Psoas muscle (tissue), 8 donors: ENCODE results near the gene PSD4. TPM values are rescaled to one million over a fixed set of nuclear protein-coding genes. Genes with fewer than 3 reads are reported as not detected.

Experiments
- ATAC-seq, 4 donors: fragments of 200-7000 bp; cut with Tn5 transposase; one replicate each; pipeline ENCODE4 v1.9.1; 2020; ENCODE audit warnings: moderate library complexity in 3 of 4, mild to moderate bottlenecking in 2 of 4
- DNase-seq, 2 donors: peaks; one replicate each; pipeline ENCODE4 v3.0.0-alpha.2; 2020
- H3K27ac ChIP-seq: fragments of 200-600 bp; one replicate; pipeline ENCODE4 v1.8.0; 2022
- H3K27me3 ChIP-seq, 3 donors: fragments of 200-600 bp in 1 of 3; one replicate each; pipeline versions ENCODE4 v1.6.1 to v1.8.0; 2013 to 2022; ENCODE audit warnings: low read length in 2 of 3, mild to moderate bottlenecking in 2 of 3, moderate library complexity in 1 of 3; ENCODE audit not compliant: insufficient read depth in 3 of 3
- H3K36me3 ChIP-seq, 2 donors: fragments of 200-600 bp in 1 of 2; one replicate each; pipeline versions ENCODE4 v1.6.1 to v1.8.0; 2013 to 2022; ENCODE audit warnings: low read depth in 1 of 2, mild to moderate bottlenecking in 1 of 2, moderate library complexity in 1 of 2; ENCODE audit not compliant: insufficient read depth in 1 of 2
- H3K4me1 ChIP-seq: fragments of 200-600 bp; one replicate; pipeline ENCODE4 v1.8.0; 2022
- H3K4me3 ChIP-seq: fragments of 200-600 bp; one replicate; pipeline ENCODE4 v1.8.0; 2022; ENCODE audit warnings: mild to moderate bottlenecking
- H3K9me3 ChIP-seq: fragments of 200-600 bp; one replicate; pipeline ENCODE4 v1.8.0; 2022
- WGBS, 3 donors: extraction: QIAGEN DNeasy Blood & Tissue Kit; methylation state at CpG; one replicate each; pipeline versions ENCODE4 v1.1.6 to v1.1.7; 2013; 5-methylcytosine and 5-hydroxymethylcytosine counted together
- intact Hi-C, 2 donors: fragments of 100-400 bp; cut with DNase I; formaldehyde crosslinking; loops; one replicate each; pipeline versions ENCODE4 v1.11.0 to v1.14.2; 2022
- polyA plus RNA-seq, 3 donors: library from polyadenylated mRNA; stranded (reverse); fragments of 200-250 nt; gene quantifications; one replicate each; pipeline ENCODE4 v1.2.3, GENCODE V29; 2013
- total RNA-seq, 4 donors: library from RNA; stranded (reverse); fragmentation: NEBNext Ultra II Directional in 2 of 4; extraction: Animal tissue kit (Norgen Biotek cat#: 25700) in 2 of 4; gene quantifications; one replicate each; pipeline versions ENCODE4 v1.2.1 to v1.2.4, GENCODE V29; 2021 to 2023
- TF ChIP-seq, protein P1 (sequence below): fragments of 200-600 bp; IDR thresholded peaks from one replicate; pipeline ENCODE4 v1.8.0; 2022; ENCODE audit warnings: antibody characterized with exemption
- donor health status: healthy with polysubstance abuse.
- donor health status: DM: no; HTN: no; CAD: no; lungs with moderate emphysema.
- donor health status: Bipolar disorder and iron deficiency.
- donor health status: healthy.
- donor health status: DM: yes; HTN: yes; CAD: no.
- donor health status: DM: no; HTN: no; CAD: no.
- donor health status: DM: no; HTN: no; CAD: no.
- donor health status: DM: yes; HTN: yes; CAD: no.

PSD4 gene
- total and polyA plus RNA-seq, 7 donors = 0.35 to 1.7 (median 0.87) TPM

DNA sequence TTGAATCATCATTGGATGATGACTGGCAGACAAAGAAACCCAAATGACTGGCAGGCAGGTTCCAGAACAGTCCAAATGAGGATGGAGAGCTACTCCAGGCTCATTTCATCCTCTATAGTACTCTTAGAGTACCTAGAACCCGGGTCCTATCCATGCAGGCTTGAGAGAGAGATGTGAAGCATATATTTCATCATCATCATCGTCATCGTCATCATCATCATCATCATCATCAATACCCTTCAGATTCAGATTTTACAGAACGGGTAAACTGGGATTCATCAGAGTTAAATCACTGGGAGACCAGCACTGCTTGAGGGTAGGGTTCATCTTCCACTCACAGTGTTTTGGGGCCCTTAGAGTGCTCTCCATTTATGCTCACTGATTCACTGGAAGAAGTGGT, 52.7 kb downstream of the PSD4 start:
- intact Hi-C loops = no loop called here
- no peaks in the 10 kb centered on the region for H3K4me1 ChIP-seq
- DNase-seq = no peak
- WGBS, 3 donors = 76 to 96% (median 89%) methylated on average over 4 of the region's 4 CpGs
- H3K36me3 ChIP-seq = no peaks in the 10 kb centered on the region
- no peak overlapping the region for H3K4me3 ChIP-seq
- H3K9me3 ChIP-seq = no peaks in the 10 kb centered on the region
- no peak overlapping the region for H3K27ac ChIP-seq
- no peak for ATAC-seq
- peaks cover 0 to 2% (median 0%) of the 10 kb centered on the region in 3 donors for H3K27me3 ChIP-seq
- TF ChIP-seq, protein P1, sequence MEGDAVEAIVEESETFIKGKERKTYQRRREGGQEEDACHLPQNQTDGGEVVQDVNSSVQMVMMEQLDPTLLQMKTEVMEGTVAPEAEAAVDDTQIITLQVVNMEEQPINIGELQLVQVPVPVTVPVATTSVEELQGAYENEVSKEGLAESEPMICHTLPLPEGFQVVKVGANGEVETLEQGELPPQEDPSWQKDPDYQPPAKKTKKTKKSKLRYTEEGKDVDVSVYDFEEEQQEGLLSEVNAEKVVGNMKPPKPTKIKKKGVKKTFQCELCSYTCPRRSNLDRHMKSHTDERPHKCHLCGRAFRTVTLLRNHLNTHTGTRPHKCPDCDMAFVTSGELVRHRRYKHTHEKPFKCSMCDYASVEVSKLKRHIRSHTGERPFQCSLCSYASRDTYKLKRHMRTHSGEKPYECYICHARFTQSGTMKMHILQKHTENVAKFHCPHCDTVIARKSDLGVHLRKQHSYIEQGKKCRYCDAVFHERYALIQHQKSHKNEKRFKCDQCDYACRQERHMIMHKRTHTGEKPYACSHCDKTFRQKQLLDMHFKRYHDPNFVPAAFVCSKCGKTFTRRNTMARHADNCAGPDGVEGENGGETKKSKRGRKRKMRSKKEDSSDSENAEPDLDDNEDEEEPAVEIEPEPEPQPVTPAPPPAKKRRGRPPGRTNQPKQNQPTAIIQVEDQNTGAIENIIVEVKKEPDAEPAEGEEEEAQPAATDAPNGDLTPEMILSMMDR = no peak

DNA sequence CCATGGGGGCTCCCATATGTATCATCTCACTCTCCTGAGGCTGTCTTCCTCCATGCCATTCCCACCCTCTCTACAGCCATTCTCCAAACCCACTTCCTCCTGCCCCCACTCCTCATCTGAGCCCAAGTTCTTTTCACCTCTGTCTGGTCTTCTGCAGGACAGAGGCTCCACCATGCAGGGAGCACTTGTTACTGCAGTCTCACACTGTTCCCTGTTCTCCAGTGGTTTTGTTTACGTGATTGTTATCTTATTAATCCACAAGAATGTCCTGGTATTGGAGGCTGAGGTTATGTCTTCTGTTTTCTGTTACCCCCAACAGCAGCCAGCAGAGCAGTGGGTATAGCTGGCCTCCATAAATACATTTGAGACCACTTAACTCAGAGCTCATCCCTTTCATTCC, 53.5 kb downstream of the PSD4 start:
- WGBS, 3 donors = 89 to 96% (median 96%) methylated on average over 1 of the region's 1 CpG
- TF ChIP-seq, protein P1 = no peak
- H3K27me3 ChIP-seq = peaks cover 0 to 2% (median 0%) of the 10 kb centered on the region in 3 donors
- intact Hi-C loops = no loop called here
- H3K9me3 ChIP-seq = no peaks in the 10 kb centered on the region
- no peaks in the 10 kb centered on the region for H3K4me1 ChIP-seq
- no peak for ATAC-seq
- no peak for DNase-seq
- no peak overlapping the region for H3K27ac ChIP-seq
- no peak overlapping the region for H3K4me3 ChIP-seq
- H3K36me3 ChIP-seq = no peaks in the 10 kb centered on the region

DNA sequence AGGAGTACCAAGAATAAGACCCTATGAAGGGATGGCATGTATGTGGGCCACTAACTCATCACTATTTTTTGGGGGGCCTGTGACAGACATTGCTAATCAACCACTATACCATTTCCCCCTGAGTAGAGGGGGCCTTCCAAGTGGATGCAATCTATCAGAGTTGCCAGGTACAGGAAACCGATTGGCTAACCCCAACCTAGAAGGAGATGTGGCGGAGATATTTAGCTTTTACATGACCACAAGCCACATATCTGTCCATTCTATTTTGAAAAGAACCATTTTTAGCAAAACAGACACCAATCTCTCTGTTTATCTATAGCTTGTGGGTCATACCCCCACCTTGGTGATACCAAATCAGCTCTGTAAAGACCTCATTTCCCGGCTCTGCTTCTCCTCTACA, 53.9 kb downstream of the PSD4 start:
- Histone ChIP-seq H3K4me1 (no peaks in the 10 kb centered on the region), H3K27ac (no peak overlapping the region), H3K27me3 (no peaks in the 10 kb centered on the region), H3K4me3 (no peak overlapping the region), H3K36me3 (no peaks in the 10 kb centered on the region), H3K9me3 (no peaks in the 10 kb centered on the region)
- WGBS, 3 donors = 88 to 97% (median 95%) methylated on average over 3 of the region's 3 CpGs
- DNase-seq (no peak), ATAC-seq (no peak)
- TF ChIP-seq, protein P1 = no peak
- intact Hi-C loops = no loop called here

DNA sequence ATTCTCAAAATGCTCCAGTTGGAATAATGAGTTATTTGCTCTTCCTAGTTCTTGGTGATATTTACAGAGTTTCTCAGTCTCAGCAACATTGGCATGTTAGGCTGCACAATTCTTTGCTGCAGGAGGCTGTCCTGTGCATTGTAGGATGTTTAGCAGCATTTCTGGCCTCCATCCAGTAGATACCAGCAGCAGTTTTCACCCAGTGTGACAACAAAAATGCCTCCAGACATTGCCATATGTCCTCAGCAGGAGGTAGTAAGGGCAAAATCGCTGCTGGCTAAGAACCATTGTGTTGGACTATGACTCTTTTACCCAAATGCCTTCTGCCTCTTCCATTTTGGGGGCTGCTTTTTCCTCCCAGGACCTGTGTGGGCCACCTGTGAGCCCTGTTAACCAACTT, 54.6 kb downstream of the PSD4 start:
- ATAC-seq = no peak
- Histone ChIP-seq H3K4me3 (no peak overlapping the region), H3K27ac (no peak overlapping the region), H3K9me3 (no peaks in the 10 kb centered on the region), H3K27me3 (no peaks in the 10 kb centered on the region), H3K4me1 (no peaks in the 10 kb centered on the region), H3K36me3 (no peaks in the 10 kb centered on the region)
- 70 to 94% (median 77%) methylated on average over 1 of the region's 1 CpG for WGBS, 3 donors
- intact Hi-C loops = no loop called here
- DNase-seq = no peak
- TF ChIP-seq, protein P1 = no peak

DNA sequence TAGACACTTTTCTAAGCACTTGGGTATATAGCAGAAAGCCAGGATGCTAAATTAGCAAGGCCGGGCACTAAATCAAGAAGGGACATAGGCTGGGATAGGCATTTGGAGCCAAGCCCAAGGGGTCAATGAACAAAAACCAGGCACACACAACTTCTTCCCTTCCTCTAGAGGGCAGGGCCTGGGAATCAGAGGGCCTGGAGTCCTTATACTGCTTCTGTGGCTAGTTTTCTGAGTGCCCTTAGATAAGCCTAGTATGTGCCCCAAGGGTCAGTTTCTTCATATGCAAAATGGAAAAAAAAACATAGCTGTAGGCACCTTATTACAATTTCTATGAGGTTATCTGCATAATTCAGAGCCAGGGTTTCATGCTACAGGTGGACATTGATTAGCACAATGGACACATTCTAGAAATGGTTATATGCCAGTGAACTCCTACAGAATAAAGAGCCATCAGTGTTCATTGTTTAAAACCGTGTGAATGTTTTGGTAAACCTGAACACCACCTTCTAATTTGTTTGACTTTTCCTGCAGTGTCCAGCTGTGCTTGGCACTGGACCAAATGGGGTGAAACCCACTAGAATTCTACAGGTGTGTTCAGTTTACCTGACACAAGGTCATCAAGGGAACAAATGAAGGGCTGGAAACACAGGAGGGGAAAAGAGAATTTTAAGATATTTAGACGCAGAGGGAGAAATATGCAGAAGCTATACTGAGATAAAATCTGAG, 55.4 kb downstream of the PSD4 start:
- ATAC-seq = no peak
- DNase-seq = no peak
- intact Hi-C loops = no loop called here

More for the DNA sequence above, 55.4 kb downstream of the PSD4 start:
- 65 to 86% (median 66%) methylated on average over 3 of the region's 3 CpGs for WGBS, 3 donors
- Histone ChIP-seq H3K4me1 (no peaks in the 10 kb centered on the region), H3K4me3 (no peak overlapping the region), H3K36me3 (no peaks in the 10 kb centered on the region), H3K27me3 (no peaks in the 10 kb centered on the region), H3K9me3 (no peaks in the 10 kb centered on the region), H3K27ac (no peak overlapping the region)
- TF ChIP-seq, protein P1 = no peak
